ENCODE data around the gene CAV3. TPM values are rescaled to one million over a fixed set of nuclear protein-coding genes. Genes with fewer than 3 reads are reported as not detected.

CAV3 gene
- total and polyA plus RNA-seq, 2 donors (not counting 3 experiments of a cell fraction or from before 2014, with no cell fraction given) = not detected

GRCh38 chr3:8762607-8763377 is 29.2 kb downstream of the CAV3 start:
- H3K4me3 ChIP-seq (replicated peaks in 1 of 3; ENCODE audit: insufficient read depth in 1 of 3, low read depth in 1 of 3, low read length in 3 of 3) = no peak overlapping the region
- no peaks in the 10 kb centered on the region for H3K36me3 ChIP-seq (ENCODE audit: control insufficient read depth in 2 of 2, extremely low read depth in 1 of 2, insufficient read depth in 2 of 2, low read length in 2 of 2)
- peaks cover 14% of the 10 kb centered on the region in 2 experiments for H3K27me3 ChIP-seq (ENCODE audit: control insufficient read depth in 2 of 2, insufficient read depth in 2 of 2, low read length in 2 of 2)
- DNase-seq (ENCODE audit: low read depth, low spot score) (no peak), FAIRE-seq (no peak)
- no peak overlapping the region for H2AFZ ChIP-seq (ENCODE audit: low read depth, low read length)
- TF ChIP-seq EZH2 (IDR thresholded peaks at IDR 0.05; ENCODE audit: borderline replicate concordance, low read depth, low read length, severe bottlenecking) = no peak
- no peak for TF ChIP-seq MAX (IDR thresholded peaks at IDR 0.05; ENCODE audit: insufficient read depth, insufficient read length)
- POLR2A ChIA-PET = no interaction called here
- no peak overlapping the region for H3K4me2 ChIP-seq (ENCODE audit: insufficient read depth, low read length)
- no peaks in the 10 kb centered on the region for H3K79me2 ChIP-seq (ENCODE audit: control insufficient read depth, insufficient read depth, low read length)
- peaks cover 2% of the 10 kb centered on the region for H3K4me1 ChIP-seq (ENCODE audit: control insufficient read depth, extremely low read depth, insufficient read depth, low read length)
- no peak overlapping the region for H3K27ac ChIP-seq (ENCODE audit: insufficient read depth, low read depth, low read length)
- no peaks in the 10 kb centered on the region for H4K20me1 ChIP-seq (replicated peaks; ENCODE audit: control insufficient read depth, extremely low read depth, insufficient read depth, low read length)
- no peaks in the 10 kb centered on the region for H3K9me3 ChIP-seq (replicated peaks; ENCODE audit: control insufficient read depth, insufficient read depth, low read length)
- H3K9me1 ChIP-seq (replicated peaks; ENCODE audit: control insufficient read depth, extremely low read depth, insufficient read depth, low read length) = no peaks in the 10 kb centered on the region
- BruUV-seq (replicated peaks) = no TSS peak
- H3K9ac ChIP-seq (replicated peaks; ENCODE audit: extremely low read depth, insufficient read depth, low read length) = no peak overlapping the region
- CTCF ChIA-PET = interaction anchor here (1.0 kb wide), 1 partner anchor 8 kb away, joined by 3 read pairs; no protein-coding TSS in a partner anchor
- intact Hi-C loops (cut with micrococcal nuclease) = no loop called here
- dilution Hi-C loops (cut with MboI; ENCODE audit: extremely low pct_ligation_motif_present, low sequenced_read_pairs) = no loop called here

- peaks cover 16% of the 10 kb centered on the region for H3K4me1 ChIP-seq (ENCODE audit: control insufficient read depth, extremely low read depth, insufficient read depth, low read length)
- ChIA-PET POLR2A (no interaction called here), CTCF (no interaction called here)
- dilution Hi-C loops (cut with MboI; ENCODE audit: extremely low pct_ligation_motif_present, low sequenced_read_pairs) (no loop called here), intact Hi-C loops (cut with micrococcal nuclease) (no loop called here)
- no peaks in the 10 kb centered on the region for H3K79me2 ChIP-seq (ENCODE audit: control insufficient read depth, insufficient read depth, low read length)
- no peak for DNase-seq (ENCODE audit: low read depth, low spot score)
- H2AFZ ChIP-seq (ENCODE audit: low read depth, low read length) = no peak overlapping the region
- H3K27me3 ChIP-seq (ENCODE audit: control insufficient read depth in 2 of 2, insufficient read depth in 2 of 2, low read length in 2 of 2) = peaks cover 24 to 28% of the 10 kb centered on the region in 2 experiments
- H3K27ac ChIP-seq (ENCODE audit: insufficient read depth, low read depth, low read length) = no peak overlapping the region
- H3K9me1 ChIP-seq (replicated peaks; ENCODE audit: control insufficient read depth, extremely low read depth, insufficient read depth, low read length) = no peaks in the 10 kb centered on the region
- H3K9ac ChIP-seq (replicated peaks; ENCODE audit: extremely low read depth, insufficient read depth, low read length) = no peak overlapping the region
- H3K4me3 ChIP-seq (replicated peaks in 1 of 3; ENCODE audit: insufficient read depth in 1 of 3, low read depth in 1 of 3, low read length in 3 of 3) = no peak overlapping the region
- no peak for FAIRE-seq
- TF ChIP-seq POLR2AphosphoS5 (IDR thresholded peaks at IDR 0.05; ENCODE audit: insufficient read depth, low read depth, low read length) = no peak
- no peaks in the 10 kb centered on the region for H3K36me3 ChIP-seq (ENCODE audit: control insufficient read depth in 2 of 2, extremely low read depth in 1 of 2, insufficient read depth in 2 of 2, low read length in 2 of 2)
- no peaks in the 10 kb centered on the region for H4K20me1 ChIP-seq (replicated peaks; ENCODE audit: control insufficient read depth, extremely low read depth, insufficient read depth, low read length)
- no peaks in the 10 kb centered on the region for H3K9me3 ChIP-seq (replicated peaks; ENCODE audit: control insufficient read depth, insufficient read depth, low read length)
- no peak overlapping the region for H3K4me2 ChIP-seq (ENCODE audit: insufficient read depth, low read length)
- no TSS peak for BruUV-seq (replicated peaks)
Measured at GRCh38 chr3:8764528-8764927, 30.9 kb downstream of the CAV3 start.
